ENCODE results near the gene CLCF1.
"Not testable (repeated sequence)": the region's sequence is repeated elsewhere in the genome, so short reads cannot be mapped to it uniquely, and the experiment has no call there.

Gene CLCF1

GRCh38 chr11:67408437-67409200 is 35.2 kb upstream of the CLCF1 start:
- no peak for DNase-seq

GRCh38 chr11:67407688-67408163 is 34.3 kb upstream of the CLCF1 start:
- no peak for DNase-seq

GRCh38 chr11:67406969-67407687 is 33.7 kb upstream of the CLCF1 start:
- DNase-seq, result no peak

GRCh38 chr11:67406420-67406968 is 33.1 kb upstream of the CLCF1 start:
- no peak for DNase-seq

DNA sequence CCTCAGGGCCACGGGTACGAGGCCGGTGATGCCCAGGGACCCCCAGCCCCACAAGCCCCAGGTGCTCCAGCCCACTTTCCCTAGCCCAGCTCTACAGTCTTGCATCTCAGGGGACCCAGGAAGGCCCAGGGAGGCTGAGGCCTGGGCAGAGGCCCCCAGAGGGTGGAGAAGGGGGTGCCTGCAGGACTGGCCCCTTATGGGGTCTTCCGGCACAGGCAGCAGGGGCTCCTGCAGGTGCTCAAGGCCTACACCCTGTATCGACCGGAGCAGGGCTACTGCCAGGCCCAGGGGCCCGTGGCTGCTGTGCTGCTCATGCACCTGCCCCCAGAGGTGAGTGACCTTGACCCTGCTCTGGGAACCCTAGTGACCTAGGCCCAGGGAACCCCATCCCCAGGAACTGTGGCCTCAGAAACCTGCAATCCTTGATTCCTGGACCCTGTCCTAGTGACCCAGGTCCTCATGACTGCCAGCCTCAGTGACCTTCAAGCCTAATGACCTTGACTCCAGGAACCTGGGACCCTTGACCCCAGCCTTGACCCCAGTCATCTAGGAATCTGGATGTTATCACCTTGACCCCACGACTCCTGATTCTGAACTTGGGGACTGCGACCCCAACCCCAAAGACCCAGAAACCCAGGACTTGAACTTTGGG is 32.4 kb upstream of the CLCF1 start:
- no peak for DNase-seq

- DNase-seq, result no peak
Measured at GRCh38 chr11:67405196-67405567, 31.8 kb upstream of the CLCF1 start.

DNA sequence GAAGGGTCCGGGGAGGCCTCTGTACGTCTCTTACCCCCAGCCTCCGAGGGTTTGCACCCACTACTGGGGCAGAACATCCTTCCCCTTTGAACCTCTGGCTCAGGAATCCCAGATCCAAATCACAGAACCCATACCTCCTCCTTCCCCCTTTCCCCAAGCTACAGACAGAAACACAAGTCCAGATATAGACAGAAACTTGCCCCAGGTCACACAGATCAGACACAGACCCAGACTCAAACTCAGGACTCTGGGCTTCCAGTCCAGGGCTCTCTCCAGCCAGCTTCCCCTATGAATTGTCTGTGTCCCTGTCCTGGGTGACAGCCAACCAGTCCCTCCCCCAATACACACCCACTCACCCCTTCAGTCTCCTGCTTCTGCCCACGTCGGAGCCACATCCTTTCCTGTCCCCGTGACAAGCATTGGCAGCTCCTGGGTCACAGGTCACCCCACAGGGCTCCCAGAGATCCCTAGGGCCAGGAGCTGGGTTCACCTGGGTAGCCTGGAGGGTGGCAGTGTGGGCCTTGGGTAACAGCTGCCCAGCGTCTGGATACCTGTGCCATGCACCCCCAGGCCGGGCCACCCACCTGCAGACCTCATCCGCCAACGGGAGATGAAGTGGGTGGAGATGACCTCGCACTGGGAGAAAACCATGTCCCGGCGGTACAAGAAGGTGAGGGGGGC is 31.3 kb upstream of the CLCF1 start:
- no peak for DNase-seq

GRCh38 chr11:67403085-67403484 is 29.7 kb upstream of the CLCF1 start:
- not testable (repeated sequence) for DNase-seq

GRCh38 chr11:67402192-67402839 is 28.9 kb upstream of the CLCF1 start:
- DNase-seq, result not testable (repeated sequence)

DNA sequence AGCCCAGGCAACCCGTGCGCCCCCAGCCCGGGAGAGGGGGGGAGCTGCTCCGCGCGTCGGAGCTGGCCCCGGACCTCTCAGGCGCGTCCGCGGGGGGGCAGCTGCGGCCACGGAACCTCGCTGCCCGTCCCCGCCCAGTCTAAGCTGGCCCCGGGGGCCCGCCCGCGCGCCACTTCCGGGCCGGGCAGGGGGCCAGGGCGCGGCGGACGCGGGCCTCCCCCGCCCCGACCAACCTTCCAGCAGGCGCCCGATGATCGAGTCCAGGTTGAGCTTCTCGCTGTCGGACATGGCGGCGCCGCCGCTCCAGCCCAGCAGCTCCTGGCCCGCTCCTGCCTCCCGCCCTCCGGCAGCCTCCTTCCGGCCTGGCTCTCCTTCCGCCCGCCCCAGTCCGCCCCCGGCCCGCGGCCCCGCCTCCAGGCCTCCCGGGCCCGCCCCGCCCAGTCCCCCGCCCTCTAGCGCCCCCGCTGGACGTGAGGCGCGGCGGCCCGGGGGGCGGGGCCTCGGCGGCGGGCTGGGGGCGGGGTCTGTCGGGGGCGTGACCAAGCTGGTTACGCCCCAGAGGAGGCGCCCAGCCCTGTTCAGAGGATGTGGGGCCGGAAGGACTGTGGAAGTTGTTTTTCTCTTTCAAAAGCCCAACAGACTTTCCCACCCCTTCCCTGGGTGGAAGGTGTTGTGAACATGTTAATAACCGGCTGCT is 28.2 kb upstream of the CLCF1 start, which contains the start of gene PPP1CA:
TSS of gene PPP1CA (minus strand) at position 364 of the 697 bp plus-strand sequence. CDS start at position 288, 76 bp downstream.
- peak; percentile 37 for DNase-seq

- DNase-seq, result no peak
Measured at GRCh38 chr11:67400942-67401494, 27.6 kb upstream of the CLCF1 start.

DNA sequence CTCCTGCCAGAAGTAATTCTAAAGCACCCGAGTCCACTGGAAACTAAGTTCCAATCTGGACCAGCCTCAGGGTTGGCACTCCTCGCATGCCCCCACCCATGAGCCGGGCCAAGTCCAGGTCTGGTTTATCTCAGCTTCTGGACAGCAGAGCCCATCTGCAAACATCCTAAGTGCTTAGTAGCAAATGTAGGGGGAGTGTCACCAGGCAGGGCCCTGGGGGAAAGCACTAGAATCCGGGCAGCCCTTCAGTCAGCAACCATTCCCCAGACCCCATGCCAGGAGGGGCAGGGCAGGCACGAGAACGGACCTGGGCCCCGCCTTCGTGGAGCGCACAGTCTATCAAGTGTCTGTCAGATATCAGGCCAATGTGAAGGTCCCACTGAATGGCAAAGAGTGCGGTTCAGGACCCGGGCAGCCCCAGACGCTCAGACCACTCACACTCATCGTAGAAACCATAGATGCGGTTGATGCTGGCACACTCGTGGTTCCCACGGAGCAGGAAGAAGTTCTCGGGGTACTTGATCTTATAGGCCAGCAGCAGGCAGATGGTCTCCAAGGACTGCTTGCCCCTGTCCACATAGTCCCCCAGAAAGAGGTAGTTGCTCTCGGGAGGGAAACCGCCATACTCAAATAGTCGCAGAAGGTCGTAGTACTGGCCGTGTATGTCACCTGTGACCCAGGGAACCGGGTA is 27.0 kb upstream of the CLCF1 start:
- no peak for DNase-seq

GRCh38 chr11:67398661-67399563 is 25.5 kb upstream of the CLCF1 start:
- no peak for DNase-seq

DNA sequence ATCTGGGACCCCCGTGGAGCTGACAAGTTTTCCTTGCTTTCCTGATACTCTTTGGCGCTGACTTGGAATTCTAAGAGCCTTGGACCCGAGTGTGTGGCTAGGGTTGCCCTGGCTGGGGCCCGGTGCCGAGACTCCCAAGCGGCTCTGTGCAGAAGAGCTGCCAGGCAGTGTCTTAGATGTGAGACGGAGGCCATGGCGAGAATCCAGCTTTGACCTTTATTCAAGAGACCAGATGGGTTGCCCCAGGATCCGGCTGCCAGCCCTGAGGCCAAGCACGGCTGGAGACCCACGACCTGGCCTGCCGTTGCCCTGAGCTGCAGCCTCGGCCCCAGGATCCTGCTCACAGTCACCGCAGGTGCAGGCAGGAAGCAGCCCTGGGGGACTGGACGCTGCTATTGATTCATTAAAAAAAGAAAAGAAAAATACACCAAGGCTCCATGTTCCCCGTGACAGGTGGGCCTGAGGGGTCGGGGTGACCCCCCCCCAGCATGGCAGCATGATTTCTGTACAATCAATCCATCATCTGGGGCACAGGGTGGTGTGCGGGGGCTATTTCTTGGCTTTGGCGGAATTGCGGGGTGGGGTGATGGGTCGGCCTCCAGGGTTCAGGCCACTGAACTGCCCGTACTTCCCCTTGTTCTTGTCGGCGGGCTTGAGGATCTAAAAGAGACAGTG is 24.7 kb upstream of the CLCF1 start:
- DNase-seq, result no peak

- DNase-seq, result no peak
Measured at GRCh38 chr11:67397536-67397935, 24.1 kb upstream of the CLCF1 start.

GRCh38 chr11:67396587-67397389 is 23.4 kb upstream of the CLCF1 start:
- no peak for DNase-seq

DNA sequence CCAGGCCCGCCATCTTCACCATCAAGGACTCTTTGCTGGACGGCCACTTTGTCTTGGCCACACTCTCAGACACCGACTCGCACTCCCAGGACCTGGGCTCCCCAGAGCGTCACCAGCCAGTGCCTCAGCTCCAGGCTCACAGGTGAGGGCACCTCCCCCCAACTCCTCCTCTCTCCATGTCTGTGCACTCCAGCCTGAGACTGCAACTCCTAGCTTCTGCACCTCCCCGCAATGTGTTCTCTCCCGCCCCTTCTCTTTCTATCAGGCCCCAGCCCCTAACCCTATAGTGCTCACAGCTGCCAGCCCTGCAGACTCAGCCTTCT is 22.8 kb upstream of the CLCF1 start:
- no peak for DNase-seq

Data from SIG-M5 (cell line).